HL-60 (cell line): ENCODE measurements around the gene HCN2.

Experiments used
- DNase-seq, 2 experiments: peaks; one replicate each; pipeline ENCODE4 v3.0.0-alpha.2; 2010 to 2020; ENCODE audit warnings: low read depth in 1 of 2, low spot score in 1 of 2
- H3K27ac ChIP-seq: fragments of 250-450 bp; sonication (Bioruptor Pico); replicated peaks from 2 replicates; pipeline ENCODE4 v1.5.1; 2020; ENCODE audit warnings: mild to moderate bottlenecking, moderate library complexity
- H3K27me3 ChIP-seq: fragments of 250-450 bp; sonication (Bioruptor Pico); 2 replicates; pipeline ENCODE4 v1.5.1; 2021; ENCODE audit warnings: mild to moderate bottlenecking, moderate library complexity; ENCODE audit not compliant: insufficient read depth, poor library complexity, severe bottlenecking
- H3K4me3 ChIP-seq: replicated peaks from 2 replicates; pipeline ENCODE4 v1.5.1; 2011; ENCODE audit warnings: mild to moderate bottlenecking, control low read depth, low read length; ENCODE audit not compliant: insufficient read depth
- CTCF ChIP-seq: IDR thresholded peaks from one replicate; pipeline ENCODE4 v1.5.1; 2011; ENCODE audit warnings: low read length, control low read depth, inconsistent platforms; ENCODE audit not compliant: insufficient read depth
- GABPA ChIP-seq: IDR thresholded peaks from 2 replicates; pipeline ENCODE4 v1.6.1; 2012; ENCODE audit warnings: low read depth
- POLR2AphosphoS5 ChIP-seq: IDR thresholded peaks from 2 replicates; pipeline ENCODE4 v1.6.1; 2012; ENCODE audit warnings: low read depth
- REST ChIP-seq: IDR thresholded peaks from 2 replicates; pipeline ENCODE4 v1.6.1; 2012; ENCODE audit warnings: low read depth; ENCODE audit not compliant: insufficient replicate concordance
- SPI1 ChIP-seq: IDR thresholded peaks from 2 replicates; pipeline ENCODE4 v1.6.1; 2012; ENCODE audit warnings: low read depth, mild to moderate bottlenecking, borderline replicate concordance

The HCN2 gene

GRCh38 chr19:651991-652390 lies 62.3 kb downstream of the HCN2 start:
- H3K27ac ChIP-seq = no peak overlapping the region
- no peak overlapping the region for H3K4me3 ChIP-seq
- DNase-seq = no peak
- no peak for TF ChIP-seq POLR2AphosphoS5
- no peak for TF ChIP-seq SPI1
- TF ChIP-seq CTCF = no peak
- TF ChIP-seq REST = no peak
- TF ChIP-seq GABPA = no peak
- H3K27me3 ChIP-seq = no peaks in the 10 kb centered on the region

- TF ChIP-seq GABPA = no peak
- no peak for TF ChIP-seq POLR2AphosphoS5
- no peak for TF ChIP-seq REST
- no peak for TF ChIP-seq SPI1
- no peak for TF ChIP-seq CTCF
- H3K27ac ChIP-seq = no peak overlapping the region
- H3K27me3 ChIP-seq = no peaks in the 10 kb centered on the region
- H3K4me3 ChIP-seq = no peak overlapping the region
- DNase-seq = no peak
These were observed 63.0 kb downstream of the HCN2 start for GRCh38 chr19:652467-653389.

- TF ChIP-seq POLR2AphosphoS5 = no peak
- TF ChIP-seq GABPA = no peak
- TF ChIP-seq REST = no peak
- no peak for TF ChIP-seq CTCF
- TF ChIP-seq SPI1 = no peak
- Histone ChIP-seq H3K4me3 (no peak overlapping the region), H3K27me3 (no peaks in the 10 kb centered on the region), H3K27ac (no peak overlapping the region)
- DNase-seq = no peak
These were observed 63.7 kb downstream of the HCN2 start for GRCh38 chr19:653425-653824.
